Suprapubic skin (tissue), 4 donors: ENCODE results near the gene CEP44.
"Not testable (repeated sequence)": the region's sequence is repeated elsewhere in the genome, so short reads cannot be mapped to it uniquely, and the experiment has no call there.

Source experiments
- CTCF ChIP-seq, 2 donors: fragments of 200-600 bp in 1 of 2; fragments of 450-650 bp in 1 of 2; sonication (generic) in 1 of 2; IDR thresholded peaks; one replicate each; pipeline ENCODE4 v1.5.1; 2016 to 2019; ENCODE audit warnings: antibody characterized with exemption in 2 of 2, mild to moderate bottlenecking in 1 of 2, moderate library complexity in 1 of 2
- EP300 ChIP-seq: sonication (generic); formaldehyde crosslinking; IDR thresholded peaks from one replicate; pipeline ENCODE4 v1.6.1; 2017; ENCODE audit warnings: antibody characterized with exemption
- POLR2A ChIP-seq, 2 donors: fragments of 450-650 bp; IDR thresholded peaks; one replicate each; pipeline ENCODE4 v1.6.1; 2017; ENCODE audit warnings: antibody characterized with exemption in 2 of 2, mild to moderate bottlenecking in 2 of 2, moderate library complexity in 2 of 2
- POLR2AphosphoS5 ChIP-seq, 3 donors: sonication (generic); formaldehyde crosslinking; IDR thresholded peaks; one replicate each; pipeline ENCODE4 v1.6.1; 2017; ENCODE audit warnings: antibody characterized with exemption in 3 of 3

GRCh38 chr4:174261432-174261831 is 22.3 kb upstream of the CEP44 start:
- TF ChIP-seq CTCF (IDR thresholded peaks at IDR 0.05); EP300; POLR2AphosphoS5 (IDR thresholded peaks at IDR 0.05); POLR2A (IDR thresholded peaks at IDR 0.05): not testable (repeated sequence)
